ENCODE results near the gene OSBPL2.

The OSBPL2 gene

DNA sequence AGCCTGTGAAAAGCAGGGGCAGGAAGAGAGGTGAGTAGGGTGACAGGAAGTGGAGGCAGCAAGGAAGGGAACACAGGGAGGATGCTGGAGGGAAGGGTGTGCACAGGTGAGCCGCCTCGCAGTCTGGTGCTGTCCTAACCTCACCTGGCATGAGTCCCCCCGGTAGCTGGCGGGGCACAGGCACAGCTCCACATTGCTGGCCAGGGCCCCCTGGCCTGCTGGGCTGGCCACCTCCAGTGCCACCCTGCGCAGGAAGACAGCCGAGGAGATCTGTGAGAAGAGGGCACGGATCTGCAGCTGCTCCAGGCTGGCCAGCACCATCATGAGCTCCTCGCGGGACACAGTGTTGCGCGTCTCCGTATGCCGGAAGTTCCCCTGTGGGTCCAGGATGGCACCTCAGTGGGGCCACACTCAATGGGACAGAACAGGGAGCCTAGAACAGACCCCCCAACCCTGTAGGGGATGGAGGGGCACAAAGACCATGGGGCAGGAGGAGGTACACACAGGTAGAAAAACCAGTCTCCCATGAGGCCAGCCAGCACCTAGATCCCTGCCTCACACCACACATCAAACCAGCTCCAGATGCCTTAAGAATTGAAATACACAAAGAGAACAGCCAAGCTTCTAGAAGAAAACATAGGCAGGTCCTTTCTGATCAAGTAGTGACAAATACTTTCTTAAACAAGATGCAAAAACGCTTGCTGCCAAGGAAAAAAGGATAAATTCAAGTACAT is 87.0 kb downstream of the OSBPL2 start:
- DNase-seq (ENCODE audit: low read depth in 2 of 2), result no peak

DNA sequence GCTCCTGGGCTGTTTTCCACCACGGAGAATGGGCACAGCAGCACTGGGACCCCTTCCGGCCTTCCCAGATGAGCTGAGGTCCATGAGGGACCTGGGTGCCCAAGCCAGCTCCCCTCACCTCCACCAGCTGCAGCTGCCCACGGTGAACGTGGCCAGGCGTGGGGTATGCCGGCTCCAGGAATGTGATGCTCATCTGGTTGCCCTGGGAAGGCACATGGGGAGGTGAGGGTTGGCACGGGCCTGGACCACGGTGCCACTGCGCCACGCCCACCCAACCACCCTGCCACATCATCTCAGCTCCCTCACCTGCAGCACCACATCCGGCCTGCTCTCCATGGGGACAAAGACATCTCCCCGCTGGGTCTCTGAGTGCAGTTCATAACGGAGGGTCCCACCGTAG is 88.2 kb downstream of the OSBPL2 start:
- DNase-seq (ENCODE audit: low read depth in 2 of 2), result no peak

- no peak for DNase-seq (ENCODE audit: low read depth in 2 of 2)
Measured at GRCh38 chr20:62326959-62327725, 88.8 kb downstream of the OSBPL2 start.

DNA sequence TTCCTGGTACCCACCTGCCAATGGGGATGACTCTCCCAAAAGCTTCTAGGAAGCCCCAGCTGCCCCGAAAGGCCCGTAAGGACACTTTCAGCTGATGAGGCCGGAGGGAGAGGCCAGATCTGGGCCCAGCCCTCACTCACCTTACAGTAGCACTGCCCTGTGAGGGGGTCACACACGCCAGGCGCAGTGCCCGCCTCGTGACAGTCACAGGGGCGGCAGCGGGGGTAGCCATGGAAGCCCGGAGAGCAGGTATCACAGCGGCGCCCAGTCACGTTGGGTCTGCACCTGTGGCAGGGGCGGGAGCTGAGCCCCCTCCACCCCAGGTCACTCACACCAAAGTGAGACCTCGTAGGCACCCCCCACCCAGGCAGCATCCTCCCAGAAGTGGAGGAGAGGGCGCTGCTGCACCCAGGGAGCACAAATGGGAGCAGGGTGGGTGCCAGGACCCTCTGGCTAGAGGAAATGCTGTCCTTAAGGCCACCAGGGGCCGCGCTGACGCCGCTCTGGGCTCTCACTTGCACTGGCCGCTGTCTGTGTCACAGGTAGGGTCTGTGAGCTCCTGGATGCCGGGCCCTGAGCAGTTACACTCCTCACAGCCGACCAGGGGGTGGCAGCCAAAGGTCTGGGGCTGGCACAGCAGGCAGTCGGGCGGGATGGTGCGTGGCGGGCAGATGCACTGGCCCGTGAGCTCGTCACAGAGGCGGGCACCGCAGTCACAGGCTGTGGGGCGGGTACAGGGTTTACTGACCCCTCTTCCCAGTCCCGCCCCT is 89.6 kb downstream of the OSBPL2 start:
- no peak for DNase-seq (ENCODE audit: low read depth in 2 of 2)

GRCh38 chr20:62328684-62329388 is 90.5 kb downstream of the OSBPL2 start:
- no peak for DNase-seq (ENCODE audit: low read depth in 2 of 2)

DNA sequence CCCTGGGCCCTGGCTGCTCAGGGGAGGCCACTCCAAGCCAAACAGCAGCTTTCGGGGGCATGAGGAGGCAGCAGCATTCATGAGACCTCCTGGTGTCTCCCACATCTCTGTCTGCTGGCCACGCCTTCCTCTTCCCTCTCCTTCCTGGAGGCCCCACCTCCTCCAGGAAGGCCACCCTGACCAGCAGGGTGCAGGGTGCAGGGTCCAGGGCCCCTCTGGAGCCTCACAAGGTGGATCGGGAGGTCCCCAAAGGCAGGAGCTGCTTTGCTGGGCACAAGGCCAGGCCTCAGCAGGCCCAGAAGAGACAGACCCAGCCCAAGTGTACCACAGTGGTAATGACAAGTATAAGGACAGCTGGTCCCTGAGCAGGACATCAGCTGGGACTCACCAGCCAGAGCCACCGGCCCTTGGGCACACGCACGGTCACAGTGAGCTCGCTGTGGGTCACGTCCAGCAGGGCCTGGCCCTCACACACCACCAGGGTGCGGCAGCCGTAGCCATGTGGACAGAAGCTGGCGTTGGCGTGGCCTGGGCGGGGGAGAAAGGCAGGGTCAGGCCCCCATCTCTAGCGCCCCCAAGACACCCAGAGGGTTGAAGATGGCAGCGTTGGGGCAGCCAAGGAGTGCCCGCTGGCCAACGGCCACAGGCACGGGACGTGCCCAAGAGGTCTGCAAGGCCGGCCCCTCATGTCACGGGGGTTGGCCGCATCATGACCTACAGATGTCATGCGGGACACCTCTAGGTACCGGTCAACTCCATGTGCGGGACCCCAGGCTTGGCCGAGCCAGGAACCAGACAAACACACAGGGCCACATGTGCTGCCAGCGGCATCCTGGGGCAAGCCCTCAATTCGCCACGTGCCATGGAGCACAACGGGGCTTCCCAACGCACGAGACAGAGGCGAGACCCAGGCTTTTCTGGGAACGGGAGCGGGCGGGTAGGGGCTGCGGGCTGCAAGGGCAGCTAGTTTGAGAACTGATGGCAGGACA is 91.4 kb downstream of the OSBPL2 start:
- DNase-seq (ENCODE audit: low read depth in 2 of 2), result no peak

DNA sequence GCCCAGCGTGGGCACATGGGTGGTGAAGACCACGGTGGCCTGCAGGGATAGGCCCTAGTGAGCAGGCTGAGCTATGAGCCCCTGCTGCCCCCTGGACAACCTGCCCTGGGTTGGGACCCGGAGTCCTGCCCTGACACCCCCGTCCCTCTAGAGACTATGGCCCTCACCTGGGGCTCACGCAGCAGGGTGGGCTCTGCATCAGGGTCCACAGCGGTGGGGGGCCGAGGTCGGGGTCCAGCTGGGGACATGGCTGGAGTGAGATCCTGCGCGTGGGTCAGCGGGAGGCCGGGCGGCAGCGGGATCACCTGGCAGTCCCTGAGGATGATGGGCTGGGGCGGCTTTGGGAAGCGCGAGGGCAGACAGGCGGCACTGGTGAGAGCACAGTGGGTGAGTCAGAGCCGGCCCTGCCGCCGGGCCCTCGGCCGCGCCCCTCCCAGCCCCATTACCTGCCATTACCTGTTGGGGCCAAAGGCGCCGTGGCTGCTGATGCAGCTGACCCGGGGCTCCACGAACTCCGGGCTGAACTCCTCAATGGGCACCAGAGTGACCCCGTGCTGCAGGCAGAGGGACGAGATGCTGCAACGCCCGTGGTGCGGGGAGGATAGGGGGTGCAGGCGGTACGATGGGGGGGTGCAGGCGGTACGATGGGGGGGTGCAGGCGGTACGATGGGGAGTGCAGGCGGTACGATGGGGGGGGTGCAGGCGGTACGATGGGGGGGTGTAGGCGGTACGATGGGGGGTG is 92.4 kb downstream of the OSBPL2 start:
- no peak for DNase-seq (ENCODE audit: low read depth in 2 of 2)

GRCh38 chr20:62331347-62331746 is 93.0 kb downstream of the OSBPL2 start:
- no peak for DNase-seq (ENCODE audit: low read depth in 2 of 2)

DNA sequence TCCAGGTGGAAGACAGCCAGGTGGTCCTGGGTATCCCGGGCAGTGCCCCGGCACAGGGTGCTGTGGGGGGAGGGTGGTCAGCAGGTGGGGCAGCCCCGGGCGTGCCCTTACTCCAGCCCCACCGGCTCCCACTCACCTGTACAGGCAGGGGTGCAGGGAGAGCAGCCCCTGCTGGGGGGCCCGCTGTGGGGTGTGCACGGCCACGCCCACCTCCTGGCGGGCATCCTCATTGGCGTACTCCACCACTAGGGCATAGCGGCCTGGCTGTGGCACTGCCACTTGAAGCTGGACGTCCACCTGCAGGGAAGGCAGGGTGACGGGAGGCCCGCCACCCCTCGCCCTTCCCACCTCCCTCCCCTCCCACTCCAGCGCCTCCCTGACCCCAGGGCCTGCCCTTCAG is 94.1 kb downstream of the OSBPL2 start:
- DNase-seq (ENCODE audit: low read depth in 2 of 2), result no peak

- DNase-seq (ENCODE audit: low read depth in 2 of 2), result no peak
Measured at GRCh38 chr20:62332989-62333819, 94.9 kb downstream of the OSBPL2 start.

GRCh38 chr20:62333820-62334595 is 95.7 kb downstream of the OSBPL2 start:
- DNase-seq (ENCODE audit: low read depth in 2 of 2), result no peak

GRCh38 chr20:62334881-62335280 is 96.6 kb downstream of the OSBPL2 start:
- DNase-seq (ENCODE audit: low read depth in 2 of 2), result no peak

DNA sequence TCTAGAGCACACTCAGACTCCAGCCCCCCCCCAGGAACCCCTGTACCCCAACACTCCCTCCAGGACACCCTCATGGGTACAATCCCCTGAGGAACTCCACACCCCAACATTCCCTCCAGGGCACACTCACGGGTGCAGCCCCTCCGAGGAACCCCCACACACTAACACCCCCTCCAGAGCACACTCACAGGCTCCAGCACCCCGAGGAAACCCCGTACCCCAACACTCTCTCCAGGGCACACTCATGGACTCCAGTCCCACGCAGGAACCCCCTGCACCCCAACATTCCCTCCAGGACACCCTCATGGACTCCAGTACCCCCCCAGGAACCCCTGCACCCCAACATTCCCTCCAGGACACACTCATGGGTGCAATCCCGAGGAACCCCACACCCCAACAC is 97.2 kb downstream of the OSBPL2 start:
- DNase-seq (ENCODE audit: low read depth in 2 of 2), result no peak

DNA sequence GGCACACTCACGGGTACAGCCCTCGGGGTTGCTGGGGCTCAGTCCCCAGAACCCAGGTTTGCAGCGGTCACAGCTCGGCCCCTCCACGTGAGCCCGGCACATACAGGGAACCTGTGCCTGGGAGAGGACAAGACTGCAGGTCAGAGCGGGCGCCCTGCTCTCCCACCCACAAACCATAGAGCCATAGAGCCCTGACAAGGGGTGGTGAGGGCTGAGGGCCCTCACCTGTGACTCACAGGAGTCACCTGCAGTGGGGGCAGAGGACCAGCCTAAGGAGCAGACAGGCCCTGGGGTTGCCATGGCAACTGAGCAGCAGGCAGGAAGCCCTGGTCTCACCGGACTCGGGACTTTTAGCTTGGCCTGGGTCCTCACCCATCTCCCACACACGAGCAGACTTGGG is 98.0 kb downstream of the OSBPL2 start:
- no peak for DNase-seq (ENCODE audit: low read depth in 2 of 2)

- DNase-seq (ENCODE audit: low read depth in 2 of 2), result no peak
Measured at GRCh38 chr20:62336775-62337557, 98.6 kb downstream of the OSBPL2 start.

GRCh38 chr20:62337558-62338293 is 99.4 kb downstream of the OSBPL2 start:
- no peak for DNase-seq (ENCODE audit: low read depth in 2 of 2)

GRCh38 chr20:62338294-62338620 is 99.9 kb downstream of the OSBPL2 start:
- DNase-seq (ENCODE audit: low read depth in 2 of 2), result no peak
